HK-2 (cell line): ENCODE results near the gene PPARG.

ENCODE experiments used
- DNase-seq: peaks from one replicate; pipeline ENCODE4 v3.0.0-alpha.2; 2018; ENCODE audit not compliant: unreplicated experiment

PPARG gene

GRCh38 chr3:12345141-12345561 lies 56.3 kb downstream of the PPARG start:
- DNase-seq, result no peak

- DNase-seq, result no peak
Measured at GRCh38 chr3:12345584-12346494, 57.0 kb downstream of the PPARG start.

GRCh38 chr3:12347301-12347700 lies 58.4 kb downstream of the PPARG start:
- no peak for DNase-seq

GRCh38 chr3:12349895-12350811 lies 61.3 kb downstream of the PPARG start:
- no peak for DNase-seq

- DNase-seq, result no peak
Measured at GRCh38 chr3:12351145-12351544, 62.3 kb downstream of the PPARG start.

- no peak for DNase-seq
Measured at GRCh38 chr3:12352253-12352652, 63.4 kb downstream of the PPARG start.

GRCh38 chr3:12352755-12353154 lies 63.9 kb downstream of the PPARG start:
- no peak for DNase-seq

GRCh38 chr3:12353796-12354525 lies 65.1 kb downstream of the PPARG start:
- no peak for DNase-seq

- no peak for DNase-seq
Measured at GRCh38 chr3:12356175-12356574, 67.3 kb downstream of the PPARG start.

- DNase-seq, result no peak
Measured at GRCh38 chr3:12356996-12357395, 68.1 kb downstream of the PPARG start.

GRCh38 chr3:12357456-12357855 lies 68.6 kb downstream of the PPARG start:
- DNase-seq, result no peak

GRCh38 chr3:12363397-12364195 lies 74.7 kb downstream of the PPARG start:
- no peak for DNase-seq

- DNase-seq, result no peak
Measured at GRCh38 chr3:12367346-12367745, 78.5 kb downstream of the PPARG start.

- DNase-seq, result no peak
Measured at GRCh38 chr3:12369029-12369428, 80.2 kb downstream of the PPARG start.

- DNase-seq, result no peak
Measured at GRCh38 chr3:12369598-12369997, 80.7 kb downstream of the PPARG start.

GRCh38 chr3:12370758-12371157 lies 81.9 kb downstream of the PPARG start:
- DNase-seq, result no peak

- no peak for DNase-seq
Measured at GRCh38 chr3:12371525-12372140, 82.8 kb downstream of the PPARG start.

- no peak for DNase-seq
Measured at GRCh38 chr3:12372741-12373280, 83.9 kb downstream of the PPARG start.

- DNase-seq, result no peak
Measured at GRCh38 chr3:12375572-12375971, 86.7 kb downstream of the PPARG start.
